GM12864 (cell line): Measurements from ENCODE around the gene PLEKHO2.
"Not testable (repeated sequence)": the region's sequence is repeated elsewhere in the genome, so short reads cannot be mapped to it uniquely, and the experiment has no call there.

ENCODE experiments used
- DNase-seq: peaks from one replicate; pipeline ENCODE4 v3.0.0-alpha.2; 2011; ENCODE audit warnings: low read depth
- H3K4me3 ChIP-seq: 2 replicates; pipeline ENCODE4 v1.5.1; 2011; ENCODE audit warnings: mild to moderate bottlenecking, low read depth, low read length, control low read depth
- CTCF ChIP-seq: IDR thresholded peaks from 2 replicates; pipeline ENCODE4 v1.5.1; 2011; ENCODE audit warnings: low read depth, mild to moderate bottlenecking, moderate library complexity, low read length, control low read depth, inconsistent platforms; ENCODE audit errors: missing control alignments

Gene PLEKHO2

GRCh38 chr15:64841344-64842095, at the start of gene PLEKHO2:
PLEKHO2 (plus strand) TSS chr15:64841915; CDS start chr15:64842017, 102 bp downstream.
- peak within 1 kb of the TSS; percentile 79 for H3K4me3 ChIP-seq
- peak; percentile 69 for DNase-seq
- TF ChIP-seq CTCF: peak; percentile 35

- no peak for DNase-seq
- no peak overlapping the region for H3K4me3 ChIP-seq
- TF ChIP-seq CTCF: no peak
Measured at GRCh38 chr15:64792282-64792681, 49.4 kb upstream of the PLEKHO2 start.

- not testable (repeated sequence) for DNase-seq
Measured at GRCh38 chr15:64795299-64795698, 46.4 kb upstream of the PLEKHO2 start.

GRCh38 chr15:64795921-64796320, 45.8 kb upstream of the PLEKHO2 start:
- DNase-seq, H3K4me3 ChIP-seq: not testable (repeated sequence)

More at GRCh38 chr15:64795299-64795698, 46.4 kb upstream of the PLEKHO2 start:
- H3K4me3 ChIP-seq: not testable (repeated sequence)

DNA sequence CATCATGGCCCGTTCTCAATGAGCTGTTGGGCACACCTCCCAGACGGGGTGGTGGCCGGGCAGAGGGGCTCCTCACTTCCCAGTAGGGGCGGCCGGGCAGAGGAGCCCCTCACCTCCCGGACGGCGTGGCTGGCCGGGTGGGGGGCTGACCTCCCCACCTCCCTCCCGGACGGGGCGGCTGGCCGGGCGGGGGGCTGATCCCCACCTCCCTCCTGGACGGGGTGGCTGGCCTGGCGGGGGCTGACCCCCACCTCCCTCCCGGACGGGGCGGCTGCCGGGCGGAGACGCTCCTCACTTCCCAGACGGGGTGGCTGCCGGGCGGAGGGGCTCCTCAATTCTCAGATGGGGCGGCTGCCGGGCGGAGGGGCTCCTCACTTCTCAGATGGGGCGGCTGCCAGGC, 42.8 kb upstream of the PLEKHO2 start:
- not testable (repeated sequence) for H3K4me3 ChIP-seq, DNase-seq

- no peak overlapping the region for H3K4me3 ChIP-seq
- no peak for TF ChIP-seq CTCF
Measured at GRCh38 chr15:64800476-64800875, 41.2 kb upstream of the PLEKHO2 start.

GRCh38 chr15:64803526-64803925, 38.2 kb upstream of the PLEKHO2 start:
- no peak for DNase-seq
- no peak overlapping the region for H3K4me3 ChIP-seq
- TF ChIP-seq CTCF: no peak

More at GRCh38 chr15:64800476-64800875, 41.2 kb upstream of the PLEKHO2 start:
- DNase-seq: no peak

DNA sequence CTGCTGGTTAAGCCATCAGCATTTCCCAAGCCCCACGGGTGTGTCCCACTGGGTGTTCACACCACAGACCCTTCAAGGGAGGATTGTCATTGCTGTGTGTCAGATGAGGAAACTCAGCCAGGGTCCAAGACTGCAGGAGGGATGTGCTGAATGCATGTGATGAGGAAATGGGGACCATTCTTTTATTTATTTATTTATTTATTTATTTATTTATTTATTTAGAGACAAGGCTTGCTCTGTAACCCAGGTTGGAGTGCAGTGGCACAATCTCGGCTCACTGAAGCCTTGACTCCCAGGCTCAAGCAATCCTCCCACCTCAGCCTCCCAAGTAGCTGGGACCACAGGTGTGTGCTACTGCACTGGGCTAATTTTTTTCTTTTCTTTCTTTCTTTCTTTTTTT, 37.1 kb upstream of the PLEKHO2 start:
- H3K4me3 ChIP-seq: no peak overlapping the region
- no peak for TF ChIP-seq CTCF
- no peak for DNase-seq
